PFSK-1 (cell line): Measurements from ENCODE around the gene TSLP.

Experiments
- FOXP2 ChIP-seq: optimal IDR thresholded peaks from 2 replicates; pipeline ENCODE3; 2011; ENCODE audit warnings: borderline replicate concordance, control low read depth, inconsistent platforms; ENCODE audit not compliant: insufficient read depth; ENCODE audit errors: extremely low read length, extremely low read depth
- POLR2AphosphoS5 ChIP-seq: IDR thresholded peaks from 2 replicates; pipeline ENCODE4 v1.6.1; 2012; ENCODE audit warnings: low read depth, mild to moderate bottlenecking, control low read depth, low read length, moderate library complexity
- SIN3A ChIP-seq: IDR thresholded peaks from 2 replicates; pipeline ENCODE4 v1.6.1; 2012; ENCODE audit warnings: mild to moderate bottlenecking, low read length, moderate library complexity, borderline replicate concordance; ENCODE audit not compliant: insufficient read depth
- TAF1 ChIP-seq: IDR thresholded peaks from 2 replicates; pipeline ENCODE4 v1.6.1; 2012; ENCODE audit warnings: low read length, control low read depth, borderline replicate concordance; ENCODE audit not compliant: insufficient read depth
- TF ChIP-seq, protein P1 (sequence below), 2 experiments: IDR thresholded peaks; 2 replicates each; pipeline versions ENCODE4 v1.6.1 to v1.8.0; 2011 to 2012; ENCODE audit warnings: low read depth in 2 of 2, low read length in 2 of 2, control low read depth in 1 of 2, inconsistent platforms in 1 of 2, mild to moderate bottlenecking in 1 of 2, moderate library complexity in 1 of 2; ENCODE audit not compliant: insufficient read depth in 1 of 2

The TSLP gene

GRCh38 chr5:111092062-111092853, 20.7 kb downstream of the TSLP start, which contains the start of gene WDR36:
WDR36 (plus strand) TSS chr5:111092348; CDS start chr5:111092457, 109 bp downstream.
- TF ChIP-seq TAF1 (peak; percentile 89), SIN3A (peak; percentile 92; the same call in 1 of the 2 replicates), FOXP2 (peak; percentile 98), POLR2AphosphoS5 (peak; percentile 93)
- TF ChIP-seq, protein P1, sequence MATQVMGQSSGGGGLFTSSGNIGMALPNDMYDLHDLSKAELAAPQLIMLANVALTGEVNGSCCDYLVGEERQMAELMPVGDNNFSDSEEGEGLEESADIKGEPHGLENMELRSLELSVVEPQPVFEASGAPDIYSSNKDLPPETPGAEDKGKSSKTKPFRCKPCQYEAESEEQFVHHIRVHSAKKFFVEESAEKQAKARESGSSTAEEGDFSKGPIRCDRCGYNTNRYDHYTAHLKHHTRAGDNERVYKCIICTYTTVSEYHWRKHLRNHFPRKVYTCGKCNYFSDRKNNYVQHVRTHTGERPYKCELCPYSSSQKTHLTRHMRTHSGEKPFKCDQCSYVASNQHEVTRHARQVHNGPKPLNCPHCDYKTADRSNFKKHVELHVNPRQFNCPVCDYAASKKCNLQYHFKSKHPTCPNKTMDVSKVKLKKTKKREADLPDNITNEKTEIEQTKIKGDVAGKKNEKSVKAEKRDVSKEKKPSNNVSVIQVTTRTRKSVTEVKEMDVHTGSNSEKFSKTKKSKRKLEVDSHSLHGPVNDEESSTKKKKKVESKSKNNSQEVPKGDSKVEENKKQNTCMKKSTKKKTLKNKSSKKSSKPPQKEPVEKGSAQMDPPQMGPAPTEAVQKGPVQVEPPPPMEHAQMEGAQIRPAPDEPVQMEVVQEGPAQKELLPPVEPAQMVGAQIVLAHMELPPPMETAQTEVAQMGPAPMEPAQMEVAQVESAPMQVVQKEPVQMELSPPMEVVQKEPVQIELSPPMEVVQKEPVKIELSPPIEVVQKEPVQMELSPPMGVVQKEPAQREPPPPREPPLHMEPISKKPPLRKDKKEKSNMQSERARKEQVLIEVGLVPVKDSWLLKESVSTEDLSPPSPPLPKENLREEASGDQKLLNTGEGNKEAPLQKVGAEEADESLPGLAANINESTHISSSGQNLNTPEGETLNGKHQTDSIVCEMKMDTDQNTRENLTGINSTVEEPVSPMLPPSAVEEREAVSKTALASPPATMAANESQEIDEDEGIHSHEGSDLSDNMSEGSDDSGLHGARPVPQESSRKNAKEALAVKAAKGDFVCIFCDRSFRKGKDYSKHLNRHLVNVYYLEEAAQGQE (IDR thresholded peaks at IDR 0.05; ENCODE audit: insufficient read depth in 1 of 2, low read depth in 2 of 2, low read length in 2 of 2) = no peak

- TF ChIP-seq SIN3A = no peak
- TF ChIP-seq, protein P1 (IDR thresholded peaks at IDR 0.05; ENCODE audit: insufficient read depth in 1 of 2, low read depth in 2 of 2, low read length in 2 of 2) = no peak
- TF ChIP-seq POLR2AphosphoS5 = no peak
- no peak for TF ChIP-seq FOXP2
- no peak for TF ChIP-seq TAF1
Observed at GRCh38 chr5:111095982-111096381, 24.5 kb downstream of the TSLP start.

- TF ChIP-seq SIN3A (no peak), POLR2AphosphoS5 (no peak), TAF1 (no peak), FOXP2 (no peak)
- TF ChIP-seq, protein P1 (IDR thresholded peaks at IDR 0.05; ENCODE audit: insufficient read depth in 1 of 2, low read depth in 2 of 2, low read length in 2 of 2) = no peak
Observed at GRCh38 chr5:111099058-111099778, 27.7 kb downstream of the TSLP start.

DNA sequence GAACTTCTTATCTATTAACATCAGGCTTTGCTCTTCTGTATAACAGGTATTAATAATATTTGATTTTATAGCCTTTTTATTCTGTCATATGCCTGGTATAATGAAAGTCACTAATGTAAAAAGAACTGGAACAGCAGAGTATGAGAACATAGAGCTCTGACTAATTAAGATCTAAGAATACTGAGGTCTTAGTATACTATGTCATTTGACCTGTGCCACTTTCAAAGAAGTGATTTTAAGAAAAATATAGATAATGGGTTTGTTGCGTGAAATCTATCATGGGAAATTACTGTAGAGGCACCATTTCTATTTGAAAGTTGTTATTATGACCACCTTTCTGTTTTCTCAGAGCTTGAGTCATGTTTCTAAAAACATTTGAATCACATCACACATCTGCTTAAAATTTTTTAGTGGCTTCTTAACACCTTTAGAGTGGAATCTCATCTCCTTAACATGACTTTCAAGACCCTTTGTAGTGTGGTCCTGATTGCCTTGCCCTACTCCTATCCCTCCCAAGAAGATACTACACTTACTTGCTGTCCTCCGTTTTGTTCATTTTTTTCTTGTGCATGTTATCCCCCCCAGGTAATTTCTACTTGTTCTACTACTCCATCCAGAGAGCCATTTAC, 34.9 kb downstream of the TSLP start:
- no peak for TF ChIP-seq SIN3A
- no peak for TF ChIP-seq TAF1
- TF ChIP-seq POLR2AphosphoS5 = no peak
- TF ChIP-seq FOXP2 = no peak
- TF ChIP-seq, protein P1 (IDR thresholded peaks at IDR 0.05; ENCODE audit: insufficient read depth in 1 of 2, low read depth in 2 of 2, low read length in 2 of 2) = no peak
